Astrocyte (in vitro differentiated cells and primary cell): ENCODE data around the gene ENHO.

Source experiments
- CTCF ChIP-seq: IDR thresholded peaks from 2 replicates; pipeline ENCODE4 v1.5.1; 2011; ENCODE audit warnings: low read depth, mild to moderate bottlenecking, inconsistent platforms, low read length, moderate library complexity; ENCODE audit not compliant: insufficient read depth
- EZH2 ChIP-seq: IDR thresholded peaks from 2 replicates; pipeline ENCODE4 v1.6.1; 2012; ENCODE audit warnings: mild to moderate bottlenecking, low read length, inconsistent platforms; ENCODE audit not compliant: insufficient read depth

- TF ChIP-seq CTCF (no peak), EZH2 (no peak)
Observed at GRCh38 chr9:34514401-34514800, 8.4 kb downstream of the ENHO start.
